Adrenal gland (tissue), 5 donors: ENCODE results near the gene PFKP.

Source experiments
- POLR2A ChIP-seq, 2 donors: fragments of 450-650 bp; IDR thresholded peaks; one replicate each; pipeline ENCODE4 v1.6.1; 2017; ENCODE audit warnings: antibody characterized with exemption in 2 of 2, mild to moderate bottlenecking in 2 of 2, moderate library complexity in 1 of 2
- TF ChIP-seq, protein P1 (sequence below), 6 experiments: fragments of 450-650 bp in 4 of 6; fragments of 200-600 bp in 2 of 6; sonication (generic) in 1 of 6; IDR thresholded peaks; 1 replicate in 5 of 6; 2 replicates in 1 of 6; pipeline versions ENCODE4 v1.5.1 to v1.8.0; 2016 to 2021; ENCODE audit warnings: antibody characterized with exemption in 6 of 6, mild to moderate bottlenecking in 2 of 6, moderate library complexity in 1 of 6
- donor health status: DM: no; HTN: no; CAD: no.

DNA sequence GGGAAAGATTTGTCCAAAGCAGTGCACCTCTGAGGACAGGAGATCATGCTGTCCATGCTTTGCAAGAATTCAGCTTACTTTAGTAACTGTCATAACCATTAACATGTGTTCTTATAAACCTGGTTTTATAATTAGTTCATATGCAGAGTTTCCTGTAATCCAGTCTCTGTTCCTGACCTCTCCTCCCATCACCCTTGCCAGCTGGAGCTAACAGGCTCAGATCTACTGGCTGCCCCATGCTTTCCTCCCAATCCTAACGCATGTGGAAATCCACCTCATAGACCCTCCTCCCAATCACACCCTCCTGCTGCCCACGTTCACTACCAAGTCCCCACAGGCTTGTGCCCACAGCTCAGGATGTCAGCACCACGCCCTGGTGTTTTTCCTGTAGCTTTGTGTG is 45.3 kb upstream of the PFKP start:
- TF ChIP-seq, protein P1, sequence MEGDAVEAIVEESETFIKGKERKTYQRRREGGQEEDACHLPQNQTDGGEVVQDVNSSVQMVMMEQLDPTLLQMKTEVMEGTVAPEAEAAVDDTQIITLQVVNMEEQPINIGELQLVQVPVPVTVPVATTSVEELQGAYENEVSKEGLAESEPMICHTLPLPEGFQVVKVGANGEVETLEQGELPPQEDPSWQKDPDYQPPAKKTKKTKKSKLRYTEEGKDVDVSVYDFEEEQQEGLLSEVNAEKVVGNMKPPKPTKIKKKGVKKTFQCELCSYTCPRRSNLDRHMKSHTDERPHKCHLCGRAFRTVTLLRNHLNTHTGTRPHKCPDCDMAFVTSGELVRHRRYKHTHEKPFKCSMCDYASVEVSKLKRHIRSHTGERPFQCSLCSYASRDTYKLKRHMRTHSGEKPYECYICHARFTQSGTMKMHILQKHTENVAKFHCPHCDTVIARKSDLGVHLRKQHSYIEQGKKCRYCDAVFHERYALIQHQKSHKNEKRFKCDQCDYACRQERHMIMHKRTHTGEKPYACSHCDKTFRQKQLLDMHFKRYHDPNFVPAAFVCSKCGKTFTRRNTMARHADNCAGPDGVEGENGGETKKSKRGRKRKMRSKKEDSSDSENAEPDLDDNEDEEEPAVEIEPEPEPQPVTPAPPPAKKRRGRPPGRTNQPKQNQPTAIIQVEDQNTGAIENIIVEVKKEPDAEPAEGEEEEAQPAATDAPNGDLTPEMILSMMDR (IDR thresholded peaks at IDR 0.05): no peak
- TF ChIP-seq POLR2A (IDR thresholded peaks at IDR 0.05): no peak
